ENCODE results near the gene MTHFD1L.
A peak's percentile ranks its signal among the peaks of the same experiment; 100 is the strongest.
"Not testable (repeated sequence)": the region's sequence is repeated elsewhere in the genome, so short reads cannot be mapped to it uniquely, and the experiment has no call there.

Gene MTHFD1L

GRCh38 chr6:150865406-150866146 is at the start of gene MTHFD1L:
Gene MTHFD1L, plus strand, starts transcription at chr6:150865702. Its CDS starts 121 bp downstream, at chr6:150865823.
- DNase-seq, result peak; percentile 76

GRCh38 chr6:150816554-150816953 is 48.9 kb upstream of the MTHFD1L start:
- not testable (repeated sequence) for DNase-seq

- no peak for DNase-seq
These were observed 42.6 kb upstream of the MTHFD1L start for GRCh38 chr6:150822932-150823331.

- DNase-seq, result no peak
These were observed 38.7 kb upstream of the MTHFD1L start for GRCh38 chr6:150826788-150827187.

- DNase-seq, result not testable (repeated sequence)
These were observed 37.4 kb upstream of the MTHFD1L start for GRCh38 chr6:150828107-150828506.

- no peak for DNase-seq
These were observed 34.9 kb upstream of the MTHFD1L start for GRCh38 chr6:150830439-150831165.

- no peak for DNase-seq
These were observed 33.9 kb upstream of the MTHFD1L start for GRCh38 chr6:150831577-150831976.

- DNase-seq, result no peak
These were observed 29.9 kb upstream of the MTHFD1L start for GRCh38 chr6:150835620-150836019.

GRCh38 chr6:150840185-150840584 is 25.3 kb upstream of the MTHFD1L start:
- DNase-seq, result no peak

- DNase-seq, result no peak
These were observed 24.3 kb upstream of the MTHFD1L start for GRCh38 chr6:150841189-150841588.

GRCh38 chr6:150841697-150842096 is 23.8 kb upstream of the MTHFD1L start:
- DNase-seq, result no peak

- DNase-seq, result no peak
These were observed 21.1 kb upstream of the MTHFD1L start for GRCh38 chr6:150844371-150844770.

- no peak for DNase-seq
These were observed 18.9 kb upstream of the MTHFD1L start for GRCh38 chr6:150846641-150847040.

- DNase-seq, result no peak
These were observed 17.1 kb upstream of the MTHFD1L start for GRCh38 chr6:150848400-150848799.

GRCh38 chr6:150854392-150854791 is 11.1 kb upstream of the MTHFD1L start:
- not testable (repeated sequence) for DNase-seq

- DNase-seq, result not testable (repeated sequence)
These were observed 10.3 kb upstream of the MTHFD1L start for GRCh38 chr6:150855171-150855570.

- no peak for DNase-seq
These were observed 8.2 kb upstream of the MTHFD1L start for GRCh38 chr6:150857062-150857944.

- no peak for DNase-seq
These were observed 7.6 kb upstream of the MTHFD1L start for GRCh38 chr6:150857945-150858308.

- DNase-seq, result not testable (repeated sequence)
These were observed 3.9 kb upstream of the MTHFD1L start for GRCh38 chr6:150861448-150862168.

GRCh38 chr6:150863213-150863928 is 2.1 kb upstream of the MTHFD1L start:
- DNase-seq, result no peak

GRCh38 chr6:150865043-150865405 is 478 bp upstream of the MTHFD1L start:
- no peak for DNase-seq

Data from activated T-cell treated with anti-CD3 and anti-CD28 coated beads, Interleukin-2, amount 50 U/mL, for 1 hour (primary cell).